CD4-positive, alpha-beta T cell treated with Interferon gamma for 1 hour (primary cell): ENCODE measurements around the gene CRPPA.
A peak's percentile ranks its signal among the peaks of the same experiment; 100 is the strongest.

Source experiments
- DNase-seq: peaks from one replicate; pipeline ENCODE4 v3.0.0-alpha.2; 2020

CRPPA gene

DNA sequence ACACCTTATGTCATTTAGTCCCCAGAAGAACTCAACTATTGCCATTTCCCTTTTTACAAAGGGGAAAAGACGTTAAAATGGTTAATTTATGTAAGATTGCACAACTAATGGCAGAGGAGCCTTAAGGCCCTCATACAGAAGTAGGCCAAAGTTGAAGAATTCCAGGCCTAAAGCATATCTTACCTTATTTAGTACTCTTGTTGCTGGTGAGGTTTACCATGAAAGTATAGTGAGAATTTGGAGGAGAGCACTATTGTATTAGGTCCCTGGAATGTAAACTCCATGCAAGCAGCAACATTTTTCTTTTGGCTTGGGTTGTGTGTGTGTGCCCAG is 731 bp upstream of the CRPPA start:
- DNase-seq, result no peak

DNA sequence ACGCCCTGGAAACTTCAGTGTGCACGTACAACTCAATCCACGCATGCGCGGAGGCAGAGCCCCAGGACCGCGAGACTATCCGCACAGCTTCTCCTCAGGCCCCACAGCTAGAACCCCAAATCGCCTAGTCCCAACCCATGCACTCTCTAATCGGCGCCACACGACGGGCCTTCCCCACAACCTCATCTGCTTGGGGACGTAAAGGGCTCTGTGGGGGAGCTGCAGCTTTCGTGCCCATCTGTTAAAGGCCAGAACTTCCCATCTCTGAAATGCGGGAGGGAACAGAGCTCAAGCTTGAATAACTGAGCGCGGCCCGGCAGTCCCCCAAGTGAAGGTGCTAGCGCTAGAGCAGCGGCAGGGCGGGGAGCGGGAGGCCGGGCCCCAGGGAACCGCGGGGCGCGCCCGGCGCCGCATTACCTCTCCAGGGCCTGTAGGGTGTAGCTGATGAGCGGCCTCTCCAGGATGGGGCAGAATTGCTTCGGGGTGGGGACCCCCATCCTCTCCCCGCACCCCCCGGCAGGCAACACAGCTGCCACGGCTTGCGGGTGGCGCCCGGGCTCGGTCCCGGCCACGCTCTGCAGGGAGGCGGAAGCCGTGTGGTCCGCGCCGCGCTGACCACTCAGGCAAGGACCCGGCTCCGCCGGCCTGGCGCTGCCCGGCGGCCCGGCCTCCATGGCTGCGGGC is 547 bp downstream of the CRPPA start:
- peak; percentile 87 for DNase-seq

GRCh38 chr7:16420329-16420648 is 1.0 kb downstream of the CRPPA start:
- no peak for DNase-seq

GRCh38 chr7:16419859-16420258 is 1.5 kb downstream of the CRPPA start:
- DNase-seq, result no peak

DNA sequence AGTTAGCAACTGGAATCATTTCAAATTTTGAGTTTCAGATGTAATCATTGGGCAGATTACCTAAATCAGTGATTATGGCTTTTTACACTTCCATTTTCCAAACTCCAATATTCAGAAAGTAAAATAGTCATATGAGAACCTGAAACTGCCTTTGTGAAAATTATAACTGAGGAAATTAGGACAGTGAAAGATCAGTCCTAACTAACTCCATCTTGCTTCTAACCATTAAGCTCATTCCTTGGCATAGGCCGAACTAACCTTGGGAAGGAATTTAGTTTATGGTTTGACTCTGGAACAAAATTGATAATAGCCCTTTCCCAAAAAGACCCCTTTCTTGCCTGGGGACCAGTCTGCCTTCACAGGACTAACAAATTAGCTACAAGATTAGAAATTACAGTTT is 2.2 kb downstream of the CRPPA start:
- no peak for DNase-seq

GRCh38 chr7:16417906-16418305 is 3.4 kb downstream of the CRPPA start:
- DNase-seq, result no peak

DNA sequence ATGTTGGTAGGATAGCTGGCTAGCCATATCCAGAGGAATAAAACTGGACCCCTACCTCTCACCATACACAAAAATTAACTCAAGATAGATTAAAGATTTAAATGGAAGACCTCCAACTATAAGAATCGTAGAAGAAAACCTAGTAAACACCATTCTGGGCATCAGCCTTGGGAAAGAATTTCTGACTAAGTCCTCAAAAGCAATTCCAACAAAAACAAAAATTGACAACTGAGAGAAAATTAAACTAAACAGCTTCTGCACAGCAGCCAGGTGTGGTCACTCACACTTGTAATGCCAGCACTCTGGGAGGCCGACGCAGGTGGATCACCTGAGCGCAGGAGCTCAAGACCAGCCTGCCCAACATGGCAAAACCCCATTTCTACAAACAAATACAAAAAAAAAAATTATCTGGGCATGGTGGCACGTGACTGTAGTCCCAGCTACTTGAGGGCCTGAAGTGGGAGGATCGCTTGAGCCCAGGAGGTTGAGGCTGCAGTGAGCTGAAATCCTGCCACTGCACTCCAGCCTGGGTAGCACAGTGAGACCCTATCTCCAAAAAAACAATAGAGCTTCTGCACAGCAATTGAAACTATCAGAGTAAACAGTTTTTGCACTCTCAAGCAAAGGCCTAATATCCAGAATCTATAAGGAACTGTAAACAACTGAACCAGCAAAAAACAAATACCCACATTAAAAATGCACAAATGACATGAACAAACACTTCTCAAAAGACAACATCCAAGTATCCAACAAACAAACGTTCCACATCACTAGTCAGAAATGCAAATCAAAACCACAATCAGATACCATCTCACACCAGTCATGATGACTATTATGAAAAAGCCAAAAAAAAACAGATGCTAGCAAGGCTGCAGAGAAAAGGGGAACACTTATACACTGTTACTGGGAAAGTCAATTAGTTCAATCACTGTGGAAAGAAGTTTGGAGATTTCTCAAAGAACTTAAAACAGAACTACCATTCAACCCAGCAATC is 4.8 kb downstream of the CRPPA start:
- DNase-seq, result no peak

DNA sequence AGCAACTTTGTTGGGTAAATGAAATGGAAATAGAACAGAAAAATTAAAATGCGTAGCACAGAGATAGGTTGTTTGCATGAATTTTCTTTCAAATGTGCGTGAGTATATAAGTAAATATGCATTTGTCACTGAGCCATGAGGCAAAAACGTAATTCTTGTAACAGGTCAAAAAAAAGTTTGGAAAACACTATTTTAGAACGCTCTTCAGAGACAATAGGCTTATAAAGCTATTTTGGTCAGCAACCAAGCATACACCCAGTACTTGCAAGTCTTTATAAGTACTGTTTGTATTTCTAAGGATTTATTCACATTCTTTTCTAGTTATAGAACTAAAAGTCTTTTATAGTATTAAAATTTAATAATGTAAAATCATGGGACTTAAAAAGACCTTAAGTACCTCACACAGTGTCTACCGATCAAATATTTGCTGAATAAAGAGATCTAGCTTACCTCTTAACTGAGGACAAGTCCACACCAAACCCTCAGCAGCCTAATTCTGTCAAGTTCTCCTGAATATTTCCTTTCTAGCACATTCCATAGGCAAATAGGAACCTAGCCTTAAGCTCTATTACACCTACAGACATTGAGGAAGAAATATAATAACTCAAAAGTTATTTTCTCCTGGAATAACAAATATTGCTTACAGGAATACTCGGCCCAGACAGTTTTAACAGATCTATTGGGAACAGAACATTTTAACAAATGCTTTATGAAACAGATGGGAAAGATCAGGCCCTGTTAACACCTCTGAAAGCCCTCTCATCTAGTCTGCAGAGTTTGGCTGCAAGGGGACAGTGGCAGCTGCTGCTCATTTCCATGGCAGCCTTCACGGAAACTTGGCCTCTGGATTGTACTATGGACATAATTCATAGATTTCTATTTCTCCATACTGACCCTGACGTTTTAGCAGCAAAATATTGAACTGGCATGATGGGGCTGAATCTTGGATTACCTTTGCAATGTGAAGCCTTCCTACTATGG is 8.8 kb downstream of the CRPPA start:
- DNase-seq, result no peak

GRCh38 chr7:16411391-16411790 is 9.9 kb downstream of the CRPPA start:
- no peak for DNase-seq

DNA sequence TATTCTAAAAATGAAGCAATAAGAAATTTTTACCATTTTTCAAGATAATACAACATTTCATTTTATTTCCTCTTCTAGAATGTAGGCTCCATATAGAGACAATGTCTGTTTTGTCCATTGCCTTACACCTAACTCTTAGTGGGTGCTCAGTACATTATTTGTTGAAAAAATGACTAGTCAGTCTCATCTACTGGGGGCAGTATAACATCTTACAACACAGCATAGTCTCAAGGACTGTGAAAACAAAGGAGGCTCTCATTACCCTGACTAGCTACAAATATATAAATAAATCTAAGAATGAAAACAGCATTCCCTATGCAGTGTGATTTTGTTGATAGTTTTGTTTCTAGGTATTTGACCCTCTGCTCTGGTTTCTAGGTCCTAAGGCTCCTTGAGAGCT is 11.6 kb downstream of the CRPPA start:
- no peak for DNase-seq

GRCh38 chr7:16404636-16405035 is 16.7 kb downstream of the CRPPA start:
- no peak for DNase-seq

GRCh38 chr7:16403475-16403874 is 17.9 kb downstream of the CRPPA start:
- no peak for DNase-seq

- DNase-seq, result no peak
Measured at GRCh38 chr7:16402940-16403339, 18.4 kb downstream of the CRPPA start.

DNA sequence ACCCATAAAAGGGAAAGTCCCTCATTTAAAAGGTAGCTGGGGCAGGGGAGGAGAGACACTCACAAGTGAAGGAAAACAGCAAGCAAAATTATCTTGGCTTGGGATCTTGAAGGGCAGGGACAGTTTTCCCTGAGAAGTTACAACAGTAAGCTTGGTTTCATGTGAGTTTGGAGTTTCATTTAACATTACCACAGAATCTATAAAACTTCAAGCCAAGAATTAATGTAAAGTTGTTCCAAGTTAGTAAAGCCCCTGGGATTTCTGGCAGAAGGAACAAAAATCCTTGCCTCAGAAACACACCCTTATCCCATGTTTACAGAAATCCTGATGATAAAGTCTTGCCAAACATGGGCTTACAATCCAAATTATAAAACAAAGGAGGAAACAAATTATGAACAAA is 19.2 kb downstream of the CRPPA start:
- DNase-seq, result no peak

GRCh38 chr7:16400893-16401275 is 20.5 kb downstream of the CRPPA start:
- no peak for DNase-seq

GRCh38 chr7:16399916-16400892 is 21.1 kb downstream of the CRPPA start:
- DNase-seq, result no peak

GRCh38 chr7:16399265-16399831 is 22.0 kb downstream of the CRPPA start:
- DNase-seq, result no peak

GRCh38 chr7:16398146-16399017 is 23.0 kb downstream of the CRPPA start:
- no peak for DNase-seq

- no peak for DNase-seq
Measured at GRCh38 chr7:16397501-16398145, 23.7 kb downstream of the CRPPA start.
